Sigmoid colon (tissue), 3 donors: ENCODE results near the gene SLC8A1.

ENCODE experiments used
- CTCF ChIP-seq, 4 experiments: fragments of 450-650 bp in 3 of 4; fragments of 200-600 bp in 1 of 4; IDR thresholded peaks; one replicate each; pipeline ENCODE4 v1.5.1; 2016 to 2019; ENCODE audit warnings: antibody characterized with exemption in 4 of 4, mild to moderate bottlenecking in 3 of 4, moderate library complexity in 2 of 4
- POLR2A ChIP-seq, 2 donors: fragments of 450-650 bp; IDR thresholded peaks; one replicate each; pipeline ENCODE4 v1.6.1; 2016; ENCODE audit warnings: antibody characterized with exemption in 2 of 2, mild to moderate bottlenecking in 2 of 2, moderate library complexity in 2 of 2

DNA sequence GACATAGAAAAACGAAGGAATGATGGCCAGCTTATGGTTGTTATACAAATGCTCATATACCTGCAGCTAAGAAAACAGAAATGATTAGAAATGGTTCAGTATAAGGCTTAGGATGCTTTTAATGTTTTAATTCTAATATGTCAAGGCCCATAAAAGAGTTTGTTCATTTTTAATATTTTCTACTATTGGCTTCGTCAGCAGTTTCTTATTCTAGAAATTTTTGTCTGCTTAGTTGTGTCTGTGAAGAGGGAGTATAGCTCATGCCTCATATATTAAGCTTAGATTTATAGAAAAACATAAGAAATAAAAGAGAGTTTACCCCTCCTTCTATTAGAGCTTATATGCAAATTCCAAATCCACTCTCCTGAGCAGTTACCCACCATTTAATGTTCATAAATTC lies 292.6 kb downstream of the SLC8A1 start:
- TF ChIP-seq POLR2A (IDR thresholded peaks at IDR 0.05) (no peak), CTCF (IDR thresholded peaks at IDR 0.05) (no peak)
